ENCODE results near the gene BANF2. TPM values are rescaled to one million over a fixed set of nuclear protein-coding genes. Genes with fewer than 3 reads are reported as not detected.
A peak's percentile ranks its signal among the peaks of the same experiment; 100 is the strongest.

Gene BANF2
- total and polyA plus RNA-seq, 2 of the 4 experiments (the other 2 are of a cell fraction) = not detected

GRCh38 chr20:17690144-17690543 lies 9.6 kb upstream of the BANF2 start:
- DNase-seq = no peak
- Histone ChIP-seq H3K23ac (ENCODE audit: low read depth, low read length) (no peak overlapping the region; the same call in 1 of the 2 replicates), H4K5ac (ENCODE audit: low read depth, low read length) (no peak overlapping the region), H2BK120ac (ENCODE audit: low read depth, low read length) (no peak overlapping the region), H3K18ac (ENCODE audit: low read depth, low read length) (peak overlapping the region; percentile 20; the same call in 1 of the 2 replicates), H4K8ac (ENCODE audit: low read depth in 2 of 2, low read length in 2 of 2) (no peak overlapping the region), H3K14ac (replicated peaks; ENCODE audit: low read depth, low read length) (0 out of 2 replicates have a peak overlapping the region, but pooled peaks have one; percentile 37), H2AK5ac (ENCODE audit: low read depth, low read length) (no peak overlapping the region), H3K4ac (ENCODE audit: low read depth, low read length) (no peak overlapping the region), H3K27me3 (ENCODE audit: control insufficient read depth, insufficient read depth, low read length) (peaks cover 5% of the 10 kb centered on the region), H3K36me3 (ENCODE audit: control insufficient read depth, insufficient read depth, low read length) (no peaks in the 10 kb centered on the region), H4K20me1 (ENCODE audit: insufficient read depth, low read length) (no peaks in the 10 kb centered on the region), H2AFZ (replicated peaks; ENCODE audit: low read length, poor library complexity) (no peak overlapping the region), H3K79me1 (ENCODE audit: low read depth in 1 of 2, low read length in 2 of 2) (no peaks in the 10 kb centered on the region), H2BK15ac (ENCODE audit: low read depth, low read length) (no peak overlapping the region), H2AK9ac (replicated peaks; ENCODE audit: low read depth, low read length, poor library complexity) (no peak overlapping the region), H3K9me1 (ENCODE audit: insufficient read depth, low read length) (no peaks in the 10 kb centered on the region), H2BK5ac (ENCODE audit: low read depth, low read length, poor library complexity, severe bottlenecking) (no peak overlapping the region), H4K91ac (ENCODE audit: insufficient read depth, low read depth, low read length) (no peak overlapping the region), H3K9ac (ENCODE audit: low read depth, low read length) (no peak overlapping the region), H2BK20ac (ENCODE audit: low read depth, low read length) (0 out of 2 replicates have a peak overlapping the region, but pooled peaks have one; percentile 42), H3K4me3 (ENCODE audit: insufficient read depth, low read depth, low read length) (no peak overlapping the region), H3K4me1 (ENCODE audit: control insufficient read depth, insufficient read depth, low read length) (peaks cover 2% of the 10 kb centered on the region; the same call in 1 of the 2 replicates), H3K4me2 (ENCODE audit: low read depth, low read length) (no peak overlapping the region), H3K56ac (ENCODE audit: extremely low read depth, insufficient read depth, low read length) (no peak overlapping the region), H3K27ac (ENCODE audit: insufficient read depth, low read length) (no peak overlapping the region), H3K9me3 (ENCODE audit: control insufficient read depth, insufficient read depth, low read length) (peaks cover 12% of the 10 kb centered on the region)
- ChIA-PET POLR2A (ENCODE audit: unreplicated experiment) (no interaction called here), CTCF (no interaction called here)
- dilution Hi-C loops (cut with HindIII; ENCODE audit: low sequenced_read_pairs, unreplicated experiment) (no loop called here), in situ Hi-C loops (cut with MboI; ENCODE audit: low sequenced_read_pairs) (no loop called here), intact Hi-C loops (cut with micrococcal nuclease) (no loop called here)
- TF ChIP-seq MXI1 (IDR thresholded peaks at IDR 0.05; ENCODE audit: borderline replicate concordance, low read depth, low read length) (no peak), SMC3 (IDR thresholded peaks at IDR 0.05; ENCODE audit: low read depth, low read length) (no peak), RAD21 (IDR thresholded peaks at IDR 0.05; ENCODE audit: low read length) (no peak), MAFK (IDR thresholded peaks at IDR 0.05; ENCODE audit: low read depth, low read length) (no peak), POLR2A (IDR thresholded peaks at IDR 0.05; ENCODE audit: low read depth, low read length) (no peak), USF2 (IDR thresholded peaks at IDR 0.05; ENCODE audit: low read depth, low read length) (no peak)
- WGBS, 2 experiments (ENCODE audit: extremely low coverage in 2 of 2, insufficient read length in 1 of 2) = no CpG with 5 or more reads among the region's 2 CpGs
- BruUV-seq (replicated peaks) = no TSS peak
- ATAC-seq (ENCODE audit: low read depth) = no peak

Measured in IMR-90 (cell line).